Stimulated activated CD4-positive, alpha-beta T cell treated with anti-CD3 and anti-CD28 coated beads, Interleukin-4, amount 100 ng/mL, for 1 hour (primary cell): ENCODE measurements around the gene CCDC192.
"Not testable (repeated sequence)": the region's sequence is repeated elsewhere in the genome, so short reads cannot be mapped to it uniquely, and the experiment has no call there.

ENCODE experiments used
- DNase-seq: peaks from one replicate; pipeline ENCODE4 v3.0.0-alpha.2; 2020

Gene CCDC192

DNA sequence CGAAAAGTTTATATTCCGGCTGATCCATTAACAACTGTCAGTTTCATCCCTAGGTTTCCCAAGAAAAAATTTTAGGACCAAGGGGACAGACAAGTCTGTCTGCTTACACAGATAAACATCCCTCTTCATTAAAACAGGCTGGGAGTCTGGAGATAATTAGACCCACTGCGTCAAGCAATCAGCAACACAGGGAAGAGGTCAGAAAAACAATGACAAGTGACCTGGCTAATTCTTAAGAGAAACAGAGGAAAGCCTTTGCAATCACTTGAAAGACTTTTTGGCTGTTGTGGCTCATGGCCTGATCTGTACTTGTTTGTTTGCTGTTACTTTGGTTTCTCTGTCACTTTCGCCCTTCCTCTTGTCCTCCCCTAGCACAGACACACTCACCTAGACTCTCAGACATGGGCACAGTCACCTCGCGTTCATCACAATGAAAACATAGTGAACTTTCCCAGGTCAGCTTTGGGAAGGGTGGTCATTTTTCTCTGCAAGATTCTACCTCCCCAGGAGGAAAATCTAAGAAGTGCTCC, 2.9 kb upstream of the CCDC192 start:
- no peak for DNase-seq

DNA sequence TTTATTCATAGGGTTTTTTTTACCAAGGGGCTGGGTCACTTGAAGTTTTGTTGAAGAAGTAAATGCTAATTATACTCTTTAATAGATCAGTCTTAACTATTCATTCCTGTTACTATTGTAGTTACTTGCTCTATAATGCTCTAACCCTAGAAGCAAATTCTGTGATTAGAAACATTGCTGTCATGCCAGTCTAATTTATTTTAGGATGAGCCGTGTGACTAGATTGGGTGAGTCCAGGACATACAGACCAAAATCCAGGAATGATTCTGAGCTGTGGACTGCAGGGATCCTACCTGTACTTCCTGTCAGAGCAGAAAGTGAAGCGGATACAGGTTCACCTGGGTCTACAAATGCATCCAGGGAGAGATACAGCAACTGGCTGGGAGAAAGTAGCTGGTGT, 757 bp upstream of the CCDC192 start:
- DNase-seq, result no peak

DNA sequence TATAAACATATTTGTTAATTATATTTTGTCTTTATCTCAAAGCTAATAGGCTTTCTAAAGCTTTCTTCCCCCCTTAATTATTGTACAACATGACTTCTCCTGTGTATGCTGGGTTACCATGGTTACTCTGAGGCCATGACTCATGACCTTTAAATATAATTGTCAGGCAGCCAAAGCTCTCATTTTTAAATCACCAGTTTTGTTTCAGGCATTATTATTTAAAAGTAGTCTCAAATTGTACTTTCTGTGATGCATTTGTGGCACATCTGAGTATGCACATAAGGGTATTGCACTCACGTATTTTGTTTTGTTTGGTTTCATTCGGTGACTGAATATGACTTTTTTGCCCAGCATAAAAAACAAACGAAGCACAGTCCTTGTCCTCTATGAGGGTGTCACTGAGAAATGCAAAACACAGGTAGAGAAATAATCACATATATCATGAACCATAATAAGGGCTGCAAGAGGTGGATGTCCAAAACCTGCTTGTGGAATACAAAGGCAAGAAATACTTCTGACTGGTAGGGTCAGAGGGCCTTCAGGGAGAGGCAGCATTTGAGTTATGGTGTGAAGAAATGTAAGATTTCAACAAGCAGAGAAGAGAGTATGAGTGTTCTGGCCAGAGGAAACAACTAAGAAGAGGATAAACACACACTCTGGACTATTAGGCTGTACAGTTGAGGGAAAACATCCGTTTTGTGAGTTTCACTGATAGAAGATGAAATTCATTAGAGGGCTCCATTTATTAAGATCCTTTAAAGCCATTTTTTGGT, 2.1 kb downstream of the CCDC192 start:
- no peak for DNase-seq

DNA sequence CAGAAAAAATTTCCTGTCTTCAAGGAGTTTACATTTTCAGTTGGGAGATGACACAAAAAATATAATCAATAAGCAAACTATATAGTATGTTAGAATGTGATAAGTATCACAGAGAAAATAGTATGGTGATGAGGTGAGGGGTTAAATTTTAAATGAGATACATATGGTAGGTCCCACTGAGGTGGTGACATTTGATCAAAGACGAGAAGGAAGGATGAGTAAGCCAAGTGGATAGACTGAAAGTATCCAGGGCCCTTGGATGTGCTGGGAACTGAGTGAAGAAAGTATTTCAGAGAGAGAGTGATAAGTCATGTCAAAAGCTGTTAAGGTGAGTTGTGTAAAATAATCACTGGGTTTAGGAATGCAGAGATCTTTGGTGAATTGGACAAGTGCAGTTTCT, 3.5 kb downstream of the CCDC192 start:
- DNase-seq, result no peak

DNA sequence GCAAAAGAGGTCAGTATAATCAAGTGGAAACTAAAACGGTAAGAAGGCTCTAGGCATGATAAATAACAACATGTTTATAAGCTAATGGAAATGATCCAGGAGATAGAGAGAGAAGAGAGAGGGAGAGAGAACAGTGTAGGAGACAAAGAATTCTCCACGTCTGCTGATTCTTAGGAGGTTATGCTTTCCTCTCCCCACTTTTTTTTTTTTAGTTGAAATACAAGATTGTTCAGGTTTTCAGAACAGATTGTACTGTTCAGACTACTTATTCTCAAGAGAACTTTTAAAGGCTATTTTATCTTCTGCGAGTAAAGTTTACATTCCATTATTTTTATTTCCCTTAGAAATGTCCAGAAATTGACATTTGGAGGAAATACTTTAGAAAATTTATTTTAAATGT, 4.0 kb downstream of the CCDC192 start:
- DNase-seq, result no peak

DNA sequence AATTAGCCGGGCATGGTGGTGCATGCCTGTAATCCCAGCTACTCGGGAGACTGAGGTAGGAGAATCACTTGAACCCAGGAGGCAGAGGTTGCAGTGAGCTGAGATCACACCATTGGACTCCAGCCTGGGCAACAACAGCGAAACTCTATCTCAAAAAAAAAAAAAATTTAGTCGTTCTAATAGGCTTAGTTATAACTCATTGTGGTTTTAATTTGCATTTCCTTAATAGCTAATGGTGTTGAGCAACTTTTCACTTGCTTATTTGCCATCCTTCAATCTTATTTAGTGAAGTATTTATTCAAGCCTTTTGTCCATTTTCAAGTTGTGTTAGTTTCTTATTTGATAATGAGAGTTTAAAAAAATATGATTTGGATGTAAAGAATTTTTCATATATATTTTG, 9.9 kb downstream of the CCDC192 start:
- not testable (repeated sequence) for DNase-seq

DNA sequence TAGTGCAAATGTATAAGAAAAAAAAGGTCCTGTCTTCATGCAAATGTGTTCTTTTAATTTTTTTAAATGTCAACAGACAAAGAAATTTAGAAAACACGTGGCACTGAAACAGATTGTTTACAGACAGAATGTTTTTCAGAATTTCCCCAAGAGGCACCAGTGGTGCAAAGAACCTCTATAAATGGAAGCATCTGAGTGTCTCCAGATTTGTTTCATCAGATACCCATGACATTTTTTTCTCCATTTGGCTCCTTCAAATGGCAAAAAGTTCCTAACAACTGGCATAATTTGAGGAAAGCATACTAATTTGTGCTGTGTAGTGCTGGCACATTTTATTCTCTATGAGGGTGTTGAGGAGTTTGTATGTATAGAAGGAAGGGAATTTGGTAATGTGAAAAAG, 15.0 kb downstream of the CCDC192 start:
- DNase-seq, result no peak

DNA sequence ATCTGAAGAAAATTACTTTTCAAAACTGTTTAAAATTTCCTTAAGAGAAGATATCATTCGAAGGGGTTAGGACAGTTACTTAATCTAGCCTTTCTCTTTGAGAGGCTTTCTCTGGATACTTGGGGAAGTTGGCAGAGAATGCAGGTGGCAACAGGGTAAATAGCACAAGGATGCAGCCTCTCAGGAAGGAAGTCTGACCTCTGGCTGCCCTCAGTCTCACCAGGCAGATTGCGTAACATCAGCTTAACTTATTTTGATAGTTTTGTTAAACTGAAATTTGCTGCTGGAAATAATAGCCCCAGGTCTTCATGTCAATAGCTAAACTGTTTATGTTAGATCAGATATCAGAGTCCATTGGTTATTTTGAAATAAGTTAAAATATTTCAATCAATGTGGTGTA, 20.4 kb downstream of the CCDC192 start:
- DNase-seq, result no peak

DNA sequence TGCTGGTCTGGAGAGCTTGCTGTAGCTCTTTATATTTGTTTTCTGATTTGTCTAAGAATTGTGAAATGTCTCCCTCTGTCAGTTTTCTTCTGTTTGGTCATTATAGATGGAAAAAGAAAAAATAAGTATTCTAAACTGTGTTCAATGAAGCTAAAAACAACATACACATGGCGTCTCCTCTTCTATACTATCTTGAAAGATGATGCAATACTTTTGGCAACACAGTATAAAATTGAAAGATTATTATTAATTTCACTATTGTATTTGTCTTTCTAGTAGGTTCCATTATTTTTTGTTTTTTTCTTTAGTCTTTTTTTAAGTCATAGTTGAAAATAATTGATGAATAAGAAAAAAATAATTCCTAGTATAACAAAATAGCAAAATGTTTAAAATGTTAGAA, 22.5 kb downstream of the CCDC192 start:
- no peak for DNase-seq

DNA sequence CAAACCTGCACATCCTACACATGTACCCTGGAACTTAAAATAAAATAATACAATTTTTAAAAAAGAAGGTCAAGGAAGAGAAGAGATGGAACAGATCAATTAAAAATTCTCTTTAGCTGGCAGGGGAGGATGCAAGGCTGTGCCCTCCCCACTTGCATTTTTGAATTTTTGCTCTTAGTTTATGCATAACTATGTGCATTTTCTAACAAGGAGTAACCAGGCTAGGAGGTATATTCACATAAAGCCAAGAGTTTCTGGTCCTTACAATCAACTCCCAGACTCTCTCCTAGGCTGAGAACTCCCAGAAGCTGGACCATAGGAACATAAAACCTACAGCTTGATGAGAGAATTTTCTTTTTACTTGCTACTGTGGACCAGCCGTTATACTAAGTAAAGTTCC, 29.8 kb downstream of the CCDC192 start:
- no peak for DNase-seq

DNA sequence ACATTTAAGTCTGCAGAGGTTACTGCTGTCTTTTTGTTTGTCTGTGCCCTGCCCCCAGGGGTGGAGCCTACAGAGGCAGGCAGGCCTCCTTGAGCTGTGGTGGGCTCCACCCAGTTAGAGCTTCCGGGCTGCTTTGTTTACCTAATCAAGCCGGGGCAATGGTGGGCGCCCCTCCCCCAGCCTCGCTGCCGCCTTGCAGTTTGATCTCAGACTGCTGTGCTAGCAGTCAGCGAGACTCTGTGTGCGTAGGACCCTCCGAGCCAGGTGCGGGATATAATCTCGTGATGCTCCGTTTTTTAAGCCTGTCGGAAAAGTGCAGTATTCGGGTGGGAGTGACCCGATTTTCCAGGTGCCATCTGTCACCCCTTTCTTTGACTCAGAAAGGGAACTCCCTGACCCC, 36.2 kb downstream of the CCDC192 start:
- DNase-seq, result not testable (repeated sequence)

DNA sequence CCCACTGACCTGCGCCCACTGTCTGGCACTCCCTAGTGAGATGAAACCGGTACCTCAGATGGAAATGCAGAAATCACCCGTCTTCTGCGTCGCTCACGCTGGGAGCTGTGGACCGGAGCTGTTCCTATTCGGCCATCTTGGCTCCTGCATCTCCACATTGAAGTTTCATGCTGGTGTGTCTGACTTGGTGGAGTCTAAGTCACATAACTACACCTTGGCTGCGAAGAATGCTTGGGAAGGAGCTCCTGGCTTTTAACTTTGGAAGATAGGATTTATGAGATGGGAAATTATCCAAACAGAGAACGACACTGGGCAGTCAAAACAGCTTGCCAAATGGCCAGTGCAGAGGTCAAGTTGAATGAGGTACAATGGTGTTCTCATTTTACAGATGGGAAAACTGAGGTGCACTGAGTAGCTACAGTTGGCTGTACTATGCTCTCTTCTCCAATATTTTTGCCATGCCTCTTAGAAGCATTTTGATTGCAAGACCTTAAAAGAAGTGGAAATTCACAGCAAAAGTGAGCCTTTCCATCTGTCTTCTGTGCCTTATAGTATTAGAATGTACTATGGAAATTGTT, 36.7 kb downstream of the CCDC192 start:
- no peak for DNase-seq

DNA sequence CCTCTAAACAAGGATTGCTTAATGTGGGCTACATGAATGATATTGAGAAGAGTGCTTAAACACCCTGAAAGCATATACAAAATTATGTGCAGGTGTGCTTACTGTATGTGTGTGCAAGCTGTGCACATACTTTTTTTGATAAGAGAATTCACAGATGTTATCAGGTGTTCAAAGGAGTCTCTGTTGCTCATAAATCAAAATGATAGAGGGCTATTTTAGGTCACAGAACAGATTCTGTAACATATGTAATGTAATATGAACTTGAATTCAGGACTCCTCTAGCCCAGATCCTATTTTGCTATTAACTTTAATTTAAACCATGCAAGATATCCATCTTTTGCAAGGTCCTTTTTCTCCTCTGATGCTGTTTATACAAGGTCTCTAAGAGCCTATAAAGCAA, 38.2 kb downstream of the CCDC192 start:
- no peak for DNase-seq

DNA sequence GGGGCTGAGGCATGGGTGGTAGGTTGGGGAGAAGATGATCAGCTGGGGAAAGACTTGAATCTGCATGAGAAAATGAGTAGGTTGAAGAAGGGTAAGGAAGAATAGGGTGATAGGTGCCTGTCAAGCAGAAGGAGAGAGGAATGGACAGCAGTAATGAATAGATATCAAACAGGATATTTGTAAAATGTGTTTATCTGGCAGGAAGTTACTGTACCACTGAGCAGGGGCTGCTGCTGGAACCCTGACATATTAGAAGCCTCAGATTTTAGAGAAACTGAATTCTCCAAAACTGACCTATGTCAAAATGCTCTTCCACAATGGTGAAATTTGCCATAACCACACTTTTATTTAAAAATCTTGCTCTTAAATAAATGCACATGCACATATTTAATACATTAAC, 41.0 kb downstream of the CCDC192 start:
- DNase-seq, result no peak

DNA sequence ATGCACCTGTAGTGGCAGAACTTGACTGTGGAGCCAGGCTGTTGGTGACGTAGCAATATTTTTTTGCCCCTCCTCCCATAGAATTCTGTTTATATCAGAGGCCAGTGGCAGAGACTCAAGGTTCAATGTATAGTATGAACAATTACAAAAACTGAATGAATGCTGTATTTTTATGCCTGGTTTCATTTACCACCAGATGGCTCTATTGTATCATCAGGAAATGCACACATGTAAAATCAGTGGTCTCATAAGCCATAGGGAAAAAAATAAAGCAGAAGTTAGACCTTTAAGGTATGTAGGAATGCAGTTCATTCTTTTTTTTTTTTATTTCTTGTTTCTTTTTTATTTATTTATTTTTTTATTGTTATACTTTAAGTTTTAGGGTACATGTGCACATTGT, 43.6 kb downstream of the CCDC192 start:
- no peak for DNase-seq

DNA sequence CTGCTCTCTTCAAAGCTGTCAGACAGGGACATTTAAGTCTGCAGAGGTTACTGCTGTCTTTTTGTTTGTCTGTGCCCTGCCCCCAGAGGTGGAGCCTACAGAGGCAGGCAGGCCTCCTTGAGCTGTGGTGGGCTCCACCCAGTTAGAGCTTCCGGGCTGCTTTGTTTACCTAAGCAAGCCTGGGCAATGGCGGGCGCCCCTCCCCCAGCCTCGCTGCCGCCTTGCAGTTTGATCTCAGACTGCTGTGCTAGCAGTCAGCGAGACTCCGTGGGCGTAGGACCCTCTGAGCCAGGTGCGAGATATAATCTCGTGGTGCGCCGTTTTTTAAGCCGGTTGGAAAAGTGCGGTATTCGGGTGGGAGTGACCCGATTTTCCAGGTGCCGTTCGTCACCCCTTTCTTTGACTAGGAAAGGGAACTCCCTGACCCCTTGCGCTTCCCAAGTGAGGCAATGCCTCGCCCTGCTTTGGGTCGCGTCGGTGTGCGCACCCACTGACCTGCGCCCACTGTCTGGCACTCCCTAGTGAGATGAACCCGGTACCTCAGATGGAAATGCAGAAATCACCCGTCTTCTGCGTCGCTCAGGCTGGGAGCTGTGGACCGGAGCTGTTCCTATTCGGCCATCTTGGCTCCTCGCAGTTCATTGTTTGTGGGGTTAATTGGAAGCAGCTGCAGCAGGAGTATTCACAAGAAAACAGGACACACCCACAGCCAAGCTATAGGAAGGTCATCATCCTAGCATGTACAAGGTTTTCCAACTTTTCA, 49.5 kb downstream of the CCDC192 start:
- not testable (repeated sequence) for DNase-seq

DNA sequence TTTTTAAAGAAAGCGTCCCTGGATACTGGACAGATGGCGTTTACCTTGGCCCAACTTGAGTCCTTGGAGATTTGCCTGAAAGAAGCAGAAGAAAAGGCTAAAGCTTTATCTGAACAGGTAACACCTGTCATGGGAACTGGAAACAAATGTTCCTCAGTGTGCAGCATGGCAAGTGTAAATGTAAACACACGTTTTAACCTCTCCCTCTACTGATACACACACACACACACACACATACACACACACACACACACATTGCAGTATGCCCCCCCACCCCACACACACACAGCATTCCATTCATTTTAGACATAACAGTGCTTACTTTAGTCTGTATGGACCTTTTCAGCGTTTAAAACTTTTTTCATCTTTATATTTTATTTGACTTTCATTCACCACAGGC, 51.1 kb downstream of the CCDC192 start:
- no peak for DNase-seq

DNA sequence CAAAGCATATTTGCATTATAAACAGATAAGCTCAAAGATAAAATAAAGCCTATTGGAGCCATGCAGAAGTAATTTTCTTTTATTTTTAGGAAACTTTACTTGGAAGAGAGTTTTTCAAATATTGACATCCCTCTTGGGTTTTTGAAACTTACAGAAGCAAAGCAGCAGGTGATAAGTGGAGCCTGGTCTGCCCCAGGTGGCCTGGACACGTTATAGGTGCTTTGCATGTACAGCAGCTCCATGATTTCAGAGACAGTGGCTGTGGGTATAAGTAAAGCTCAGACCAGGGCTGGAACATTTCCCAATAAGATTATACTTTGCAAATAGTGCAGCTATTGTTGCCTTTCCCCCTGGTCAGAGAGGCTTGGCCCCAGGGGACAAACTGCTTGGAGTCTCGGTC, 51.5 kb downstream of the CCDC192 start:
- DNase-seq, result no peak

DNA sequence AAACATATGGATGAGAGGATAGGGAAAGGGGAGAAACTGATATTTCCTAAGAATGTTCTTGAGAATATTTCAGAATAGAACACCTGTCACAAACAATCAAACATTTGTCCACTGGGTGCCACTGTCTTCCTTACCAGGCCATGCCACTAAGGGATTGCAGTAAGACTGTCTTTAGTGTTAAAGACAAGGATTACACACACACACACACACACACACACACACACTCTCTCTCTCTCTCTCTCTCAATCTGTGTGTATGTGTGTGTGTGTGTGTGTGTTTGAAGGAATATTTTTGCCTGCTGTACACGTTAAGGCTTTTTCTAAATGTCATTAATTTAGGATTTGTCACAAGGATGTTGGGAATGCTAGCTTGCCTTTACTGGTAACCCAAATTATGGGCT, 54.4 kb downstream of the CCDC192 start:
- DNase-seq, result no peak

DNA sequence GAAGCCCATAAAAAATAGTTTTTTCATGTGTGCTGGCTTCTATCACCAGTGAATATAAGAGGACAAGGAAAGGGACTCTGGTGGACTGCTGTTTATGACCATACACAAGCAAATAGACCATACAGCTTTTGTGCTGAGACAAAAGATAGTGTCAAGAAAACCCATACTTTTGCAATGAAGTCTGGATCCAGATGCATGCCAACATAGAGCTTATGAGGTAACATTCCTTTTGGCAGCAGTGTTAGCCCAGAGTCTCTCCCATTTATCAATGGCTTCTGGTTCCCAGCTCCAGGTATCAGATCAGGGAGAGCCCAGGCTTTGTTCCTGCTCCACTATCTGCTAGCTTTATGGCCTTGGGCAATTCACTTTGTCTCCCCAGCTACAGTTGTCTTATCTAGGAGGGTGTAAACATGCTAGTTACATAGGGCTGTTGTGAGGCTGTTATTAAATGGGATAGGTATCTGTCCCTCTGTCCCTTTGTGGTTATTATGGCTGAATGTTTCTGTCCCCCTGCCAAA, 55.6 kb downstream of the CCDC192 start:
- no peak for DNase-seq

DNA sequence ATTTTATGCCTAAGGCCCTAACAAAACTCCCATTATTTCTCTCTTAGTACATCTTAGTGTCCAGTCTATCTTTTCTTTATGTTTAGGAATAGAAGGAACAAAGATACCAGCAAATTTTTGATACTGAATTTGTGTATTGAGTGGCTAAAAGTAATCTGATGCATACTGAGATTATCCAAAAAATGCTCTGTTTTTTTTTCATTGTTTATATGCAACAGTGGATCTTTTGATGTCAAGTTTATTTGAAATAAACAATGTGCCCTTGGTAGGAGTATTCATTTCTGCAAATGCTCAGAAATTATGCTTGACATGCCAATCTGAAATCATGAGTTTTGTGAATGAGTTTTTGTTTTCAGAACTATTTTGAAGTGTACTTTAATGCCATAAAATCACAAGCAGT, 58.7 kb downstream of the CCDC192 start:
- no peak for DNase-seq

DNA sequence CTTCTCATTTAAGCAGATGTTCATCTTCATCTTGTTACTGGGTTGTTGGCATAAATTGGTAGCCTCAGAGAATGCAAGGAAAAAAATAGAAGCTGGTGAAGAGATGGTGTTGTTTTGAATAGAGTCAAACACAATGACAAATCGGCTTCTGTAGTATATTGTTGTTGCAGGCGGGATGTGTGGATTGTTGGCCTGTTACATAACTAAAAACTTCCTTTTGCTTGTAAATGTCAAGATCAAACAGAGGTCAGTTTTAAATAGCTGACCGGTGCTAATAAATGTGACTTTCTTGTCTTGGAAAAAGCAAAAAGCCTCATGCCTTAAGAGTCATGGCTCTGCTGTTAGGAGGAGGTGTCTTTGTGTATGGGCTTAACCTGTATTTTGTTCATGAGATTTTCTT, 59.2 kb downstream of the CCDC192 start:
- DNase-seq, result no peak

DNA sequence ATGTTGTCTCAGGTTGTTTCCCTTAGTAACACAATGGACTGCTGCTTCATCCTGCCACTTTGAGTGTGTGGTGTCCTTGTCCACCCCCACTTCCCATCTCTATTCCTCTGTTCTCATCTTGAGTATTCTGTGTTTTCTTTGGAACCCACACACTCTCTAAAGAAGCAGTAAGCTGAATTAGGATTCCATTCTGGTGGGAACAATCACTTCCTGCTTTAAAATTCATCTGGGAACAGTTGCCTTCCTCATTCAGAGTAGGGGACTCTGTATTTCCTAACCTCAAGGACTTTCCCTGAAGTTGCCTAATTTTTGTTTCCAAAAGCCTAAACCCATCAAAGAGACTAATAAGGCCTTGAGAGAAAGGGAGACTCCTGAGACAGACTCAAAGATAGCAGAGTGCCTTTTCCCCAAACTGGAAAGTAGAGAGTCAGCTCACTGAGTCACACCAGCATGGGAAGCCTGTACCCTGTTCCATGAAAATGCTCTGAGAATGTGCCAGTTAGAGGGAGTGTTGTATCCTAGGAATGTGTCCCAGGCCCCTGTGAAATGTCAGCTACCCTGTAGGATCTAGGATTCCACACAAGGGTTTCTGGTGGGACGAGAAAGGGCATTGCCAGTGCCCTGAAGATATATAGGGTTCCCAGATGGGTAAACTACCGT, 63.6 kb downstream of the CCDC192 start:
- DNase-seq, result no peak
